Skeletal muscle tissue (tissue), 4 donors: ENCODE measurements around the gene MC1R. TPM values are rescaled to one million over a fixed set of nuclear protein-coding genes. Genes with fewer than 3 reads are reported as not detected.
"Not testable (repeated sequence)": the region's sequence is repeated elsewhere in the genome, so short reads cannot be mapped to it uniquely, and the experiment has no call there.

ENCODE experiments used
- H3K27ac ChIP-seq: one replicate; pipeline ENCODE4 v1.7.0; 2013; ENCODE audit warnings: mild to moderate bottlenecking, low read depth, low read length, inconsistent platforms
- H3K27me3 ChIP-seq, 3 donors: one replicate each; pipeline ENCODE4 v1.7.0; 2013; ENCODE audit warnings: low read length in 3 of 3; ENCODE audit not compliant: control insufficient read depth in 3 of 3, insufficient read depth in 3 of 3
- H3K36me3 ChIP-seq, 3 donors: one replicate each; pipeline ENCODE4 v1.7.0; 2013; ENCODE audit warnings: low read length in 3 of 3; ENCODE audit not compliant: control insufficient read depth in 3 of 3, insufficient read depth in 3 of 3
- H3K4me1 ChIP-seq, 3 donors: one replicate each; pipeline ENCODE4 v1.7.0; 2013; ENCODE audit warnings: low read length in 3 of 3, mild to moderate bottlenecking in 3 of 3; ENCODE audit not compliant: control insufficient read depth in 3 of 3, insufficient read depth in 3 of 3
- H3K4me3 ChIP-seq, 3 donors: one replicate each; pipeline ENCODE4 v1.7.0; 2013; ENCODE audit warnings: low read length in 3 of 3
- H3K9ac ChIP-seq, 3 donors: one replicate each; pipeline ENCODE4 v1.7.0; 2013; ENCODE audit warnings: low read length in 3 of 3, mild to moderate bottlenecking in 3 of 3, moderate library complexity in 2 of 3, low read depth in 1 of 3
- H3K9me3 ChIP-seq, 3 donors: one replicate each; pipeline ENCODE4 v1.7.0; 2013; ENCODE audit warnings: low read length in 3 of 3; ENCODE audit not compliant: control insufficient read depth in 3 of 3
- total RNA-seq: library from RNA; depleted of rRNA; stranded (reverse); fragments of >200 nt; gene quantifications from one replicate; pipeline ENCODE4 v1.2.3, GENCODE V29; 2014
- donor health status: Osteomylitis.

The MC1R gene
- total RNA-seq, result 0.52 TPM

DNA sequence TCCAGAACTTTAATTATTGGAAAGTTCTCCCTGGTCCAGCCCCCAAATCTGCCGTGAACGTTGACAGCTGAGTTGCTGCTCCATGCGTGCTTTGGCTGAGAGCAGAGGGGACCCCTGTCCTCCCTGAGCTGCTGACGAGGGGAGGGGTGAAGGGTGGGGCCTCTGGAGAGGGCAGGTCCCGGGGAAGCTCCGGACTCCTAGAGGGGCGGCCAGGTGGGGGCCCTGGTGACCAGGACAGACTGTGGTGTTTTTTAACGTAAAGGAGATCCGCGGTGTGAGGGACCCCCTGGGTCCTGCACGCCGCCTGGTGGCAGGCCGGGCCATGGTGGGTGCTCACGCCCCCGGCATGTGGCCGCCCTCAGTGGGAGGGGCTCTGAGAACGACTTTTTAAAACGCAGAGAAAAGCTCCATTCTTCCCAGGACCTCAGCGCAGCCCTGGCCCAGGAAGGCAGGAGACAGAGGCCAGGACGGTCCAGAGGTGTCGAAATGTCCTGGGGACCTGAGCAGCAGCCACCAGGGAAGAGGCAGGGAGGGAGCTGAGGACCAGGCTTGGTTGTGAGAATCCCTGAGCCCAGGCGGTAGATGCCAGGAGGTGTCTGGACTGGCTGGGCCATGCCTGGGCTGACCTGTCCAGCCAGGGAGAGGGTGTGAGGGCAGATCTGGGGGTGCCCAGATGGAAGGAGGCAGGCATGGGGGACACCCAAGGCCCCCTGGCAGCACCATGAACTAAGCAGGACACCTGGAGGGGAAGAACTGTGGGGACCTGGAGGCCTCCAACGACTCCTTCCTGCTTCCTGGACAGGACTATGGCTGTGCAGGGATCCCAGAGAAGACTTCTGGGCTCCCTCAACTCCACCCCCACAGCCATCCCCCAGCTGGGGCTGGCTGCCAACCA is at the start of gene MC1R:
Gene MC1R, plus strand, starts transcription at position 410 of the 895 bp plus-strand sequence. Its CDS starts 397 bp downstream, at position 807.
- Histone ChIP-seq H3K4me1 (peaks cover 20 to 39% (median 25%) of the 10 kb centered on the region in 3 donors), H3K36me3 (peaks cover 0 to 2% (median 0%) of the 10 kb centered on the region in 3 donors), H3K27me3 (peaks cover 11 to 62% (median 48%) of the 10 kb centered on the region in 3 donors), H3K9ac (peak within 1 kb of the TSS; percentile 6 to 33 (median 20)), H3K27ac (no peak within 1 kb of the TSS), H3K4me3 (peak within 1 kb of the TSS; percentile 18 to 41 (median 38)), H3K9me3 (no peaks in the 10 kb centered on the region)

DNA sequence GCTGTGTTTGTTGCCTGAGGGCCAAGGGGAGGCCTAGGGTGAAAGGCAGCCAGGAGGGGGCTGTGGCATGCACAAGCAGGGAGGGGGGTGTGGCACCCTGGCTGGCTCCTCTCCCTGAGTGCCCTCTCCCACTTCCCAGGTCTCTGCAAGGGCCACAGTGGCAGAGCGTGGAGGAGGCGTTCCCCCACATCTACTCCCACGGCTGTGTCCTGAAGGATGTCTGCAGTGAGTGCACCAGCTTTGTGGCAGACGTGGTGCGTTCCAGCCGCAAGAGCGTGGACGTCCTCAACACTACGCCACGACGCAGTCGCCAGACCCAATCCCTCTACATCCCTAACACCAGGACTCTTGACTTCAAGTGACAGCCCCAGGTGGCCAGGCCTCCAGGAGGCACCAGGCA is 48.8 kb upstream of the MC1R start:
- no peak overlapping the region for H3K27ac ChIP-seq
- peaks cover 4 to 17% (median 10%) of the 10 kb centered on the region in 3 donors for H3K4me1 ChIP-seq
- no peaks in the 10 kb centered on the region for H3K27me3 ChIP-seq
- peaks cover 0 to 1% (median 0%) of the 10 kb centered on the region in 3 donors for H3K9me3 ChIP-seq
- no peak overlapping the region for H3K4me3 ChIP-seq
- H3K36me3 ChIP-seq, result peaks cover 0 to 2% (median under 1%) of the 10 kb centered on the region in 3 donors
- no peak overlapping the region for H3K9ac ChIP-seq

GRCh38 chr16:89870440-89870839 is 48.2 kb upstream of the MC1R start:
- H3K4me1 ChIP-seq, result peaks cover 4 to 18% (median 10%) of the 10 kb centered on the region in 3 donors

GRCh38 chr16:89871895-89872294 is 46.8 kb upstream of the MC1R start:
- Histone ChIP-seq H3K27ac (no peak overlapping the region), H3K4me3 (no peak overlapping the region), H3K36me3 (peaks cover 0 to 5% (median 3%) of the 10 kb centered on the region in 3 donors), H3K9me3 (peaks cover 0 to 1% (median 0%) of the 10 kb centered on the region in 3 donors), H3K4me1 (peaks cover 4 to 18% (median 10%) of the 10 kb centered on the region in 3 donors), H3K9ac (no peak overlapping the region), H3K27me3 (no peaks in the 10 kb centered on the region)

More at GRCh38 chr16:89870440-89870839, 48.2 kb upstream of the MC1R start:
- H3K27me3 ChIP-seq, result no peaks in the 10 kb centered on the region
- H3K9me3 ChIP-seq, result peaks cover 0 to 1% (median 0%) of the 10 kb centered on the region in 3 donors
- H3K36me3 ChIP-seq, result peaks cover 0 to 5% (median 3%) of the 10 kb centered on the region in 3 donors
- H3K27ac ChIP-seq, result no peak overlapping the region
- no peak overlapping the region for H3K4me3 ChIP-seq
- H3K9ac ChIP-seq, result no peak overlapping the region

DNA sequence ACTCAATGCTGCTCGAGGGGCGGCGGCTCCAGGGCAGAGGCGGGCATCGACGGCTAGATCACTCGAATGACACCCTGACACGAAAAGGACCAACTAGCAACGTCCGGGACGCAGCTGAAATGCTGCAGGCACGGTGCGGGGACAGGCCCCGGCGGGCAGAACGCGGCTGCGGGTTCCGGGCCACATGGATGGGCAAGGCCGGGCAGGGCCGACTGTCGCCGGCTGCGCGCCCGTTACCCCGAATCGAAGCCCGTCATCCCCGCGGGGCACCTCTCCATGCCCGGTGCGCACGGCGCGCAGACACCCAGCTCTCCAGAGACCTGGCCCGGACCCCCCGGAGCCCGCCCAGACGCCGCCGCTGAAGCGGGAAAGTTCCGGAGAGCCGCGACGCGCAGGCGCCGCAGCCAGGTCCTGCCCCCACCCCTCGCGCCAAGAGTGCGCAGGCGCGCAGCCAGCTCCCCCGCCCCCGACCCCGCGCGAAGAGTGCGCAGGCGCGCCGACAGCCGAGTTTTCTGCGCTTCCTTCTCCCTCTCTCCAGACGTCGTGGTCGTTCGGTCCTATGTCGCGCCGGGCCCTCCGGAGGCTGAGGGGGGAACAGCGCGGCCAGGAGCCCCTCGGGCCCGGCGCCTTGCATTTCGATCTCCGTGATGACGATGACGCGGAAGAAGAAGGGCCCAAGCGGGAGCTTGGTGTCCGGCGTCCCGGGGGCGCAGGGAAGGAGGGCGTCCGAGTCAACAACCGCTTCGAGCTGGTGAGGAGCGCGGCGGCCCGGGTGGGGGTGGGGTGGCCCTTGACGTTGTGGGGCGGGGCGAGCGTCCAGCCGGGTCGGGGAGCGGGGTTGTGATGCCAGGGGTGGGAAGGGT is 45.3 kb upstream of the MC1R start, which contains the start of gene TCF25:
Gene TCF25, plus strand, starts transcription at position 484 of the 863 bp plus-strand sequence. Its CDS starts 76 bp downstream, at position 560.
- Histone ChIP-seq H3K36me3 (peaks cover 0 to 5% (median 3%) of the 10 kb centered on the region in 3 donors), H3K27me3 (no peaks in the 10 kb centered on the region), H3K4me3 (peak within 1 kb of the TSS; percentile 75 to 89 (median 85)), H3K4me1 (peaks cover 4 to 18% (median 10%) of the 10 kb centered on the region in 3 donors), H3K27ac (peak within 1 kb of the TSS; percentile 99), H3K9ac (peak within 1 kb of the TSS; percentile 93 to 98 (median 96)), H3K9me3 (no peaks in the 10 kb centered on the region)

DNA sequence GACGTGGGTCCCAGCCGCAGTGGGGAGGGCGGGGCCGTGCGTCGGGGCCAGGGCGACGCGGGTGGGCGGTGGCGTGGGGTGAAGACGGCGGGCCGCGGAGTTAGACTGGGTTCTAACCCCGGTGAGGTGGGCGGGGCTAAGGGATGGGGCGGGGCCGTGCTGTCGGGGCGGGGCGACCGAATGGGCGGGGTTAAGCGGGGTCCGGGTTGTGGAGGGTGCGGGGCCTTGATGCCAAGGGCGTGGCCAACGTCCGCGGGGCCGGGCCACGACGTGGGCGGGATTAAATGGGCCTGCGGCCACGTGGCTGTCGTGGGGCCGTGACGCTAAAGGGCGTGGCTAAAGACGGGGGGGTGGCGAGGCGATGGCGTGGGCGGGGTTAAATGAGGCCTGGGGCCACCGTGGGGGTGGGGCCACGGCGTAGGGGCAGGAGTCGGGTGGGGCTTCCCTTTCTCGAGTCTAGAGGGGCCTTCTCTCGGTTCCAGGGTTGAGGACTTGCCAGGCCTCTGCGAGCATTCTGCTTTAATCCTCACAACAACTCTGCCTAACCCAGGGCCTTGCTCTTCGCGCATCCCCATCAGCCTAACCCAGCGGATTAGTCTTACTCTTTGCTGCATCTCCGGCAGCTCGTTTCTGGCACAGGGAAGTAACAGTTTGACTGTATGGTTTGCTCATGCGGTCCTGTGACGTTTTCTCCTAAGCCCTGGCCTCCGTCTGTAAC is 44.5 kb upstream of the MC1R start:
- peak overlapping the region; percentile 59 to 89 (median 85) for H3K4me3 ChIP-seq
- peaks cover 4 to 18% (median 10%) of the 10 kb centered on the region in 3 donors for H3K4me1 ChIP-seq
- H3K27me3 ChIP-seq, result no peaks in the 10 kb centered on the region
- peak overlapping the region in 2 of 3 donors; percentile 64 to 96 for H3K9ac ChIP-seq
- H3K27ac ChIP-seq, result peak overlapping the region; percentile 99
- peaks cover 4 to 9% (median 9%) of the 10 kb centered on the region in 3 donors for H3K36me3 ChIP-seq
- H3K9me3 ChIP-seq, result no peaks in the 10 kb centered on the region

- not testable (repeated sequence) for H3K27me3 ChIP-seq, H3K9me3 ChIP-seq, H3K9ac ChIP-seq, H3K4me3 ChIP-seq, H3K4me1 ChIP-seq, H3K27ac ChIP-seq
- H3K36me3 ChIP-seq, result peaks cover 32 to 36% (median 34%) of the 10 kb centered on the region in 3 donors
These were observed 39.5 kb upstream of the MC1R start for GRCh38 chr16:89879123-89879522.

DNA sequence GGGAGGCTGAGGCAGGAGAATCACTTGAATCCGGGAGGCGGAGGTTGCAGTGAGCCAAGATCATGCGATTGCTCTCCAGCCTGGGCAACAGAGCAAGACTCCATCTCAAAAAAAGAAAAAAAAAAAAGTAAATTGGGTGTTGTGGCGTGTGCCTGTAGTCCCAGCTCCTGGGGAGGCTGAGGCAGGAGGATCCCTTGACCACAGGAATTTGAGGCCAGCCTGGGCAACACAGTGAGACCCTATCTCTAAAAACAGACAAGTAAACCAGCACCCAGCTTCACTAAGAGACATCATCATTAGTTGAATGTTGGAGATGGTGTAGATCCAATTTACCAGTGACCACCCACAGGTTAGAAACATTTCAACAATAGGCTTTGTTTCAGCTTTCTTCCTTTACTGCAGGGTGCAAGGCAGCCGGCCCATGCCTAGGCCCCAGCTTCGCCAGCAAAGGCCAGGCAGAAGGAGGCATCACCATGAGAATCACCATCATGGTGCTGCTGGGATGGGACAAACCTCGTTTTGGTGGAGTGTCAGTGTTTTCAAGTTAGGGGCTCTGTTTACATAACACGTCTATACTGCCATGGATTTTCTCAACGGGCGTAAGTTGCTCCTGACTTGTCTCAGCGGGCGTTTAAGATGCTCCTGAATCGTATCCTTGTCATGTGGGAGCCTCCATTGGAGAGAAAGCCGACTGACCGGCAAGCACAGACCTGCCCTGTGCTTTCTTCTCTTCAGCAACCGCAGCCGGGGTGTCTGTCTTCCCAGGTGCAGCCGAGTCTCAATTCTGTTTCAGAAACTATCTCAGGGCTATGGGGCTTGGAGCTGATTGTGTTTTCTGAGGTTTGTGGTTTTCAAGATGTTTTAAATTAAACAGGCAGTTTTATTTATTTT is 37.9 kb upstream of the MC1R start:
- Histone ChIP-seq H3K27ac (no peak overlapping the region), H3K27me3 (no peaks in the 10 kb centered on the region), H3K4me1 (no peaks in the 10 kb centered on the region), H3K36me3 (peaks cover 39 to 46% (median 44%) of the 10 kb centered on the region in 3 donors), H3K4me3 (no peak overlapping the region), H3K9me3 (no peaks in the 10 kb centered on the region), H3K9ac (no peak overlapping the region)
